ENCODE measurements around the gene SPTBN1.

SPTBN1 gene

GRCh38 chr2:54466870-54467269 lies 10.7 kb downstream of the SPTBN1 start:
- no peak for ATAC-seq (ENCODE audit: insufficient read depth, low read depth)
- Histone ChIP-seq H3K27ac (ENCODE audit: low read length) (no peak overlapping the region), H4K20me1 (ENCODE audit: insufficient read depth, low read length) (no peaks in the 10 kb centered on the region), H3K79me2 (ENCODE audit: insufficient read depth, low read length) (no peaks in the 10 kb centered on the region), H3K27me3 (ENCODE audit: insufficient read depth, low read length, poor library complexity) (no peaks in the 10 kb centered on the region), H3K9ac (ENCODE audit: low read depth, low read length) (no peak overlapping the region), H3K9me3 (ENCODE audit: insufficient read depth, low read length, severe bottlenecking) (no peaks in the 10 kb centered on the region), H3K4me2 (ENCODE audit: insufficient read depth, low read length) (no peak overlapping the region), H2AFZ (ENCODE audit: low read depth, low read length) (no peak overlapping the region), H3K4me3 (ENCODE audit: low read depth in 1 of 2, low read length in 2 of 2) (no peak overlapping the region), H3K36me3 (ENCODE audit: insufficient read depth, low read length) (no peaks in the 10 kb centered on the region), H3K4me1 (ENCODE audit: insufficient read depth, low read length) (no peaks in the 10 kb centered on the region)
- DNase-seq = no peak
- TF ChIP-seq CTCF (IDR thresholded peaks at IDR 0.05; ENCODE audit: borderline replicate concordance, extremely low read depth, low read length, poor library complexity, severe bottlenecking) = no peak

DNA sequence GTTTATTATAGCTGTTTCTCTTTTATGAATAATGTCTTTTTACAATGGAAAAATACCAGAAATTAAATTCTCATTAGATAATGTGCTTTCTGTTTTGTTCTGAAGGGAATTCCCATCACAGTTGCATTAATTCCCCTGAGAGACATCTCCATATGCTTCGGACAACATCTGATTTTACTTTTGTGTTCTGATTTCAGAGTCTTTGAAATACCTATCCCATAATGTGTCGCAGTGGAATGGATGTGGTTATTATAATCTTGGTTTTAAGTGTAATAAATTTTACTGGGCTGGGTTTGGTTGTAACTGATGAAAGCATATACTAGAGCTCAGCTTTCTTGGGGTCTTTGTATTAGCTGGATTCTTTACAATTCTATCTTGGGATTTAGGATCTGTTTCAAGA lies 12.5 kb downstream of the SPTBN1 start:
- H3K4me1 ChIP-seq (ENCODE audit: insufficient read depth, low read length) = no peaks in the 10 kb centered on the region
- no peaks in the 10 kb centered on the region for H3K27me3 ChIP-seq (ENCODE audit: insufficient read depth, low read length, poor library complexity)
- DNase-seq (no peak), ATAC-seq (ENCODE audit: insufficient read depth, low read depth) (no peak)
- no peaks in the 10 kb centered on the region for H3K9me3 ChIP-seq (ENCODE audit: insufficient read depth, low read length, severe bottlenecking)
- H3K9ac ChIP-seq (ENCODE audit: low read depth, low read length) = no peak overlapping the region
- H3K79me2 ChIP-seq (ENCODE audit: insufficient read depth, low read length) = no peaks in the 10 kb centered on the region
- H4K20me1 ChIP-seq (ENCODE audit: insufficient read depth, low read length) = no peaks in the 10 kb centered on the region
- no peak overlapping the region for H3K4me3 ChIP-seq (ENCODE audit: low read depth in 1 of 2, low read length in 2 of 2)
- no peak overlapping the region for H2AFZ ChIP-seq (ENCODE audit: low read depth, low read length)
- H3K36me3 ChIP-seq (ENCODE audit: insufficient read depth, low read length) = no peaks in the 10 kb centered on the region
- H3K27ac ChIP-seq (ENCODE audit: low read length) = no peak overlapping the region
- TF ChIP-seq EZH2 (IDR thresholded peaks at IDR 0.05; ENCODE audit: borderline replicate concordance, low read depth, low read length, severe bottlenecking) (no peak), CTCF (IDR thresholded peaks at IDR 0.05; ENCODE audit: borderline replicate concordance, extremely low read depth, low read length, poor library complexity, severe bottlenecking) (no peak)
- no peak overlapping the region for H3K4me2 ChIP-seq (ENCODE audit: insufficient read depth, low read length)

DNA sequence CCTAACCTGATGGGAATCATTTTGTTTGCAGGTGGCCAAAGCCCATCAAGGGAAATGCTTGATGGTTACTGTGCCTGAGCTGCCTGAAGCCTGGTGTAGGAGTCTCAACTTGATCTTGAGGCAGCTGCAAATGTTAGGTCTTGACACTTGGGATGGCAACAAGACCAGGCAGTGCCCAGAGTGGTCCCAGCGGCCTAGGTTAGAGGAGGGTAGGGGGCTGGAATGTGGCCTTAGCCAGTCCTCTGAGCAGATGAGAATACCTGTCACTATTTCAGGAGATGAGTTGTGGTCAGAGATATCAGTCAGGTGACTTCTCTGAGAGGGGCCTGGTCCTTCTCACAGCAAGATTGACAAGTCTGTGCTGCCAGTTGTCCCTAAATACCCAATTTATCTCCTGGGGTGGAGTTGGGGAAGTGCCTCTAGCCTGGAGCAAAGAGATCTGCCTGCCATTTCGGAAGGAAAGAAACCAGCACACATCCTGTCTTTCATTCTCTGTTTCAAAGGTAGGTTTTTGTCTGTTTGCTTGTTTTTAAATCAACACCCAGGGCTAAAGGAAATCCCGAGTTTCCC lies 13.4 kb downstream of the SPTBN1 start:
- DNase-seq = no peak
- Histone ChIP-seq H3K27me3 (ENCODE audit: insufficient read depth, low read length, poor library complexity) (no peaks in the 10 kb centered on the region), H4K20me1 (ENCODE audit: insufficient read depth, low read length) (no peaks in the 10 kb centered on the region), H3K4me2 (ENCODE audit: insufficient read depth, low read length) (no peak overlapping the region), H3K27ac (ENCODE audit: low read length) (no peak overlapping the region), H3K4me3 (ENCODE audit: low read depth in 1 of 2, low read length in 2 of 2) (no peak overlapping the region), H2AFZ (ENCODE audit: low read depth, low read length) (no peak overlapping the region), H3K9me3 (ENCODE audit: insufficient read depth, low read length, severe bottlenecking) (no peaks in the 10 kb centered on the region), H3K36me3 (ENCODE audit: insufficient read depth, low read length) (no peaks in the 10 kb centered on the region), H3K9ac (ENCODE audit: low read depth, low read length) (no peak overlapping the region), H3K4me1 (ENCODE audit: insufficient read depth, low read length) (no peaks in the 10 kb centered on the region), H3K79me2 (ENCODE audit: insufficient read depth, low read length) (no peaks in the 10 kb centered on the region)
- TF ChIP-seq EZH2 (IDR thresholded peaks at IDR 0.05; ENCODE audit: borderline replicate concordance, low read depth, low read length, severe bottlenecking) (no peak), CTCF (IDR thresholded peaks at IDR 0.05; ENCODE audit: borderline replicate concordance, extremely low read depth, low read length, poor library complexity, severe bottlenecking) (no peak)
- no peak for ATAC-seq (ENCODE audit: insufficient read depth, low read depth)

Measured in DND-41 (cell line).